SIG-M5 treated with dmso at 0.1 percent for 504 hours (cell line): ENCODE data around the gene C3orf18.
"Not testable (repeated sequence)": the region's sequence is repeated elsewhere in the genome, so short reads cannot be mapped to it uniquely, and the experiment has no call there.

Experiments
- DNase-seq: peaks from one replicate; lab custom pipeline; 2025; ENCODE audit not compliant: unreplicated experiment; lab: John Stamatoyannopoulos, UW

Gene C3orf18

GRCh38 chr3:50525191-50525910 lies 42.2 kb downstream of the C3orf18 start:
- no peak for DNase-seq

- no peak for DNase-seq
These were observed 42.8 kb downstream of the C3orf18 start for GRCh38 chr3:50524746-50525145.

GRCh38 chr3:50523279-50523811 lies 44.2 kb downstream of the C3orf18 start:
- no peak for DNase-seq

- DNase-seq, result no peak
These were observed 46.0 kb downstream of the C3orf18 start for GRCh38 chr3:50521572-50521971.

GRCh38 chr3:50520849-50521248 lies 46.7 kb downstream of the C3orf18 start:
- DNase-seq, result no peak

- DNase-seq, result peak; percentile 60
These were observed 48.0 kb downstream of the C3orf18 start for GRCh38 chr3:50519471-50520089.

GRCh38 chr3:50518436-50518835 lies 49.1 kb downstream of the C3orf18 start:
- DNase-seq, result no peak

- no peak for DNase-seq
These were observed 49.8 kb downstream of the C3orf18 start for GRCh38 chr3:50517721-50518206.

- DNase-seq, result no peak
These were observed 51.1 kb downstream of the C3orf18 start for GRCh38 chr3:50516440-50516871.

- peak; percentile 42 for DNase-seq
These were observed 51.7 kb downstream of the C3orf18 start for GRCh38 chr3:50515565-50516439.

GRCh38 chr3:50512908-50513307 lies 54.6 kb downstream of the C3orf18 start:
- not testable (repeated sequence) for DNase-seq

GRCh38 chr3:50512131-50512530 lies 55.4 kb downstream of the C3orf18 start:
- DNase-seq, result no peak

GRCh38 chr3:50510325-50510724 lies 57.2 kb downstream of the C3orf18 start:
- no peak for DNase-seq

- DNase-seq, result no peak
These were observed 57.8 kb downstream of the C3orf18 start for GRCh38 chr3:50509715-50510114.

GRCh38 chr3:50508821-50509220 lies 58.7 kb downstream of the C3orf18 start:
- no peak for DNase-seq
